Measurements from ENCODE around the gene CUBN.

GRCh38 chr10:17053513-17053912 is 76.1 kb downstream of the CUBN start:
- TF ChIP-seq EP300 (IDR thresholded peaks at IDR 0.05) = no peak
- no peak for TF ChIP-seq POLR2A (IDR thresholded peaks at IDR 0.05)
